Tibial nerve (tissue), 4 donors: Measurements from ENCODE around the gene GRID1.

Experiments used
- EP300 ChIP-seq, 2 donors: sonication (generic); formaldehyde crosslinking; IDR thresholded peaks; one replicate each; pipeline ENCODE4 v1.6.1; 2017; ENCODE audit warnings: antibody characterized with exemption in 2 of 2, mild to moderate bottlenecking in 1 of 2
- TF ChIP-seq, protein P1 (sequence below), 5 experiments: fragments of 200-600 bp in 3 of 5; fragments of 450-650 bp in 2 of 5; sonication (generic) in 3 of 5; IDR thresholded peaks; one replicate each; pipeline ENCODE4 v1.5.1; 2016 to 2019; ENCODE audit warnings: antibody characterized with exemption in 5 of 5, mild to moderate bottlenecking in 3 of 5, moderate library complexity in 2 of 5

DNA sequence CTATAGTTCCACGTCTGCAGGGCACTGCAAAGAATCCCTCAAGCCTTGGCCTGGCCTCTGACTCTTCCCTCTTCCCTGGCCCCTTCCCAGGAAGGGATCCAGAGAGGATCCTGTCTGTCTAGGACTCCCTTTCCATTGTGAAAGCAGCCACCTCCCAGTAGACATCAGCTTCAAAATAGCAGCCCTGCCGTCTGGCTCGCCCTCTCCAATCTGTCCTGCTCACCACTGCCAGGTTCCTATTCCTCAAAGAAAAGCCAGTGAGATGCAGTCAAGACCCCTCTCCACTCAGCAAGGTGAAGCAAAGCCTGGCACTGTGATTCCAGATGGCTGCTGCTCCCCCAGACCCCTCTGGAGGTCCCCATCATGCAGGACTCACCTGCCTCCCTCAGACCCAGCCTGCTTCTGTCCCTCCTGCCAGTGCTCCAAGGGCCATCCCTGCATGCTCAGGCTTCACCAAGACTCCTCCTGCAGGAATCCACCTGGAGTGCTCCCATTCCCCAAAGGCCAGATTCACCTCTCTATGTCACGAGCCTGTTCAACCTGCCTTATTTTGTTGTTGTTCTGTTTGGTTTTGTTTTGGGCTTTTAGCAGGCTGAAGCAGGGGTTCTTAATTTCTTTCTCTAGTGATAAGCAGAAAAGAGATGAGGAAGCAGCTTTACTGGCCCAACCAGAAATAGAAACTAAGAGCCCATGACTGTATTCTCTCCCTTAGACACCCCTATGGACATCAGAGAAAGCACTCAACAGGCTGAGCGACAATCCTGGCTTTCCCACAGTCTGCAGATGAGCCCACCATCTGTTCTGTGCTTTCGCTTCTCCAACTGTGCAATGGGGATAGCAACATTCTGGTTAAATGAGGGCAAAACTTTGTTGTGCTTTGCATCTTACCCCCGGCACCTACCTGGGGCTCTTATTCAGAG, 305.1 kb downstream of the GRID1 start:
- TF ChIP-seq, protein P1, sequence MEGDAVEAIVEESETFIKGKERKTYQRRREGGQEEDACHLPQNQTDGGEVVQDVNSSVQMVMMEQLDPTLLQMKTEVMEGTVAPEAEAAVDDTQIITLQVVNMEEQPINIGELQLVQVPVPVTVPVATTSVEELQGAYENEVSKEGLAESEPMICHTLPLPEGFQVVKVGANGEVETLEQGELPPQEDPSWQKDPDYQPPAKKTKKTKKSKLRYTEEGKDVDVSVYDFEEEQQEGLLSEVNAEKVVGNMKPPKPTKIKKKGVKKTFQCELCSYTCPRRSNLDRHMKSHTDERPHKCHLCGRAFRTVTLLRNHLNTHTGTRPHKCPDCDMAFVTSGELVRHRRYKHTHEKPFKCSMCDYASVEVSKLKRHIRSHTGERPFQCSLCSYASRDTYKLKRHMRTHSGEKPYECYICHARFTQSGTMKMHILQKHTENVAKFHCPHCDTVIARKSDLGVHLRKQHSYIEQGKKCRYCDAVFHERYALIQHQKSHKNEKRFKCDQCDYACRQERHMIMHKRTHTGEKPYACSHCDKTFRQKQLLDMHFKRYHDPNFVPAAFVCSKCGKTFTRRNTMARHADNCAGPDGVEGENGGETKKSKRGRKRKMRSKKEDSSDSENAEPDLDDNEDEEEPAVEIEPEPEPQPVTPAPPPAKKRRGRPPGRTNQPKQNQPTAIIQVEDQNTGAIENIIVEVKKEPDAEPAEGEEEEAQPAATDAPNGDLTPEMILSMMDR (IDR thresholded peaks at IDR 0.05), result no peak
- no peak for TF ChIP-seq EP300 (IDR thresholded peaks at IDR 0.05)
